HepG2 (cell line): ENCODE data around the gene HOXA9. TPM values are rescaled to one million over a fixed set of nuclear protein-coding genes. Genes with fewer than 3 reads are reported as not detected.

Experiments
- ATAC-seq: fragments of 200-7000 bp; cut with Tn5 transposase; 3 replicates; pipeline ENCODE4 v1.9.1; 2020; ENCODE audit warnings: mild to moderate bottlenecking, moderate library complexity
- BruUV-seq: library from RNA; stranded (reverse); fragments of 400-500 nt; replicated peaks from 2 replicates; lab custom pipeline; 2021; lab: Mats Ljungman, UMichigan
- CTCF ChIA-PET: fragments of 300-600 bp; formaldehyde crosslinking; extraction: SDS; loops from one replicate; lab custom pipeline; 2021; ENCODE audit warnings: low total read pairs, inconsistent platforms, low intra/inter-chr PET ratio; lab: Yijun Ruan, JAX
- POLR2A ChIA-PET: fragments of 350-600 bp; sonication (Branson Sonifier 250); formaldehyde crosslinking; loops from one replicate; lab custom pipeline; 2020; ENCODE audit warnings: antibody characterized with exemption, inconsistent platforms; lab: Yijun Ruan, JAX
- DNase-seq: peaks from one replicate; pipeline ENCODE4 v3.0.0-alpha.2; 2015; ENCODE audit warnings: low spot score
- FAIRE-seq: peaks from 3 replicates; lab custom pipeline; 2011; peaks lifted over from hg19 to GRCh38; lab: Jason Lieb, UNC
- H2AFZ ChIP-seq: one replicate; pipeline ENCODE4 v1.6.1; 2011; ENCODE audit warnings: low read length, inconsistent platforms
- H3K27ac ChIP-seq: fragments of 300-600 bp; 3 replicates; pipeline ENCODE4 v1.8.0; 2011; ENCODE audit warnings: mixed run types, mild to moderate bottlenecking, mixed read lengths, low read length, inconsistent platforms; ENCODE audit not compliant: insufficient read depth; ENCODE audit errors: extremely low read length
- H3K27me3 ChIP-seq, 2 experiments: fragments of 200-600 bp in 1 of 2; 2 replicates in 1 of 2; 3 replicates in 1 of 2; pipeline versions ENCODE4 v1.6.0 to v1.8.0; 2011; ENCODE audit warnings: low read length in 2 of 2, mild to moderate bottlenecking in 2 of 2, moderate library complexity in 2 of 2, inconsistent platforms in 1 of 2; ENCODE audit not compliant: insufficient read depth in 2 of 2, control insufficient read depth in 1 of 2
- H3K36me3 ChIP-seq, 2 experiments: fragments of 200-600 bp in 1 of 2; replicated peaks in 1 of 2; 2 replicates in 1 of 2; 3 replicates in 1 of 2; pipeline versions ENCODE4 v1.5.1 to v1.8.0; 2011; ENCODE audit warnings: low read length in 2 of 2, inconsistent platforms in 1 of 2; ENCODE audit not compliant: insufficient read depth in 2 of 2, control insufficient read depth in 1 of 2
- H3K4me1 ChIP-seq: 2 replicates; pipeline ENCODE4 v1.5.1; 2012; ENCODE audit warnings: low read length, inconsistent platforms; ENCODE audit not compliant: insufficient read depth
- H3K4me2 ChIP-seq: 2 replicates; pipeline ENCODE4 v1.6.0; 2011; ENCODE audit warnings: low read depth, low read length, inconsistent platforms
- H3K4me3 ChIP-seq, 3 experiments: fragments of 200-600 bp in 1 of 3; sonication (generic), shearing (Covaris generic) in 1 of 3; replicated peaks in 1 of 3; 2 replicates each; pipeline ENCODE4 v1.5.1; 2011 to 2016; ENCODE audit warnings: low read length in 3 of 3, inconsistent platforms in 2 of 3, low read depth in 2 of 3, mild to moderate bottlenecking in 2 of 3, control low read depth in 1 of 3, mixed read lengths in 1 of 3; ENCODE audit not compliant: insufficient read depth in 1 of 3
- H3K79me2 ChIP-seq: one replicate; pipeline ENCODE4 v1.6.1; 2011; ENCODE audit warnings: low read length, inconsistent platforms; ENCODE audit not compliant: insufficient read depth
- H3K9ac ChIP-seq: 2 replicates; pipeline ENCODE4 v1.6.0; 2011; ENCODE audit warnings: mild to moderate bottlenecking, low read depth, low read length, inconsistent platforms; ENCODE audit not compliant: insufficient read depth
- H3K9me3 ChIP-seq: 2 replicates; pipeline ENCODE4 v1.5.1; 2012; ENCODE audit warnings: mild to moderate bottlenecking, low read length
- H4K20me1 ChIP-seq: 2 replicates; pipeline ENCODE4 v1.6.0; 2011; ENCODE audit warnings: inconsistent platforms, mild to moderate bottlenecking, low read length, moderate library complexity; ENCODE audit not compliant: insufficient read depth
- FOXP1 ChIP-seq, 2 experiments: fragments of 450-650 bp in 1 of 2; IDR thresholded peaks; 2 replicates each; pipeline ENCODE4 v1.6.1; 2017 to 2018; ENCODE audit warnings: antibody characterized with exemption in 1 of 2
- HCFC1 ChIP-seq: fragments of 150-350 bp; IDR thresholded peaks from 2 replicates; pipeline ENCODE4 v1.6.1; 2014; ENCODE audit warnings: low read depth, low read length
- HNRNPL ChIP-seq: fragments of 200-400 bp; formaldehyde crosslinking; IDR thresholded peaks from 2 replicates; pipeline ENCODE4 v1.6.1; 2017; ENCODE audit warnings: mild to moderate bottlenecking, low read depth, low read length
- MED1 ChIP-seq: sonication (generic); formaldehyde crosslinking; IDR thresholded peaks from 2 replicates; pipeline ENCODE4 v1.4.0; 2020; ENCODE audit warnings: missing genetic modification reagents
- NCOA5 ChIP-seq: sonication (generic); formaldehyde crosslinking; IDR thresholded peaks from 2 replicates; pipeline ENCODE4 v1.4.0; 2020; ENCODE audit warnings: missing genetic modification reagents
- RFXAP ChIP-seq: sonication (generic); formaldehyde crosslinking; IDR thresholded peaks from 2 replicates; pipeline ENCODE4 v1.4.0; 2020; ENCODE audit warnings: missing genetic modification reagents, borderline replicate concordance
- TBX3 ChIP-seq: fragments of 450-650 bp; IDR thresholded peaks from 2 replicates; pipeline ENCODE4 v1.6.1; 2017; ENCODE audit warnings: antibody characterized with exemption, mild to moderate bottlenecking, inconsistent platforms, borderline replicate concordance
- ZBTB1 ChIP-seq: sonication (generic); formaldehyde crosslinking; IDR thresholded peaks from 2 replicates; pipeline ENCODE4 v1.4.0; 2020; ENCODE audit warnings: missing genetic modification reagents, borderline replicate concordance
- ZFP1 ChIP-seq: IDR thresholded peaks from 2 replicates; pipeline ENCODE4 v1.6.1; 2016
- ZFP62 ChIP-seq: sonication (generic); formaldehyde crosslinking; IDR thresholded peaks from 2 replicates; pipeline ENCODE4 v1.4.0; 2020; ENCODE audit warnings: missing genetic modification reagents
- ZFP90 ChIP-seq: sonication (generic); formaldehyde crosslinking; IDR thresholded peaks from 2 replicates; pipeline ENCODE4 v1.8.0; 2022; ENCODE audit warnings: missing genetic modification reagents, mild to moderate bottlenecking, inconsistent platforms, borderline replicate concordance
- ZMYM2 ChIP-seq: sonication (generic); formaldehyde crosslinking; IDR thresholded peaks from 2 replicates; pipeline ENCODE4 v1.8.0; 2022; ENCODE audit warnings: mild to moderate bottlenecking, missing genetic modification reagents
- ZNF253 ChIP-seq: sonication (generic); formaldehyde crosslinking; IDR thresholded peaks from 2 replicates; pipeline ENCODE4 v1.8.0; 2022; ENCODE audit warnings: mild to moderate bottlenecking, missing genetic modification reagents, borderline replicate concordance
- ZNF256 ChIP-seq: sonication (generic); formaldehyde crosslinking; conservative IDR thresholded peaks from 2 replicates; pipeline ENCODE4 v1.4.0; 2020; ENCODE audit warnings: missing genetic modification reagents
- ZNF33B ChIP-seq: sonication (generic); formaldehyde crosslinking; IDR thresholded peaks from 2 replicates; pipeline ENCODE4 v1.5.1; 2020; ENCODE audit warnings: mild to moderate bottlenecking, missing genetic modification reagents
- ZNF550 ChIP-seq: sonication (generic); formaldehyde crosslinking; IDR thresholded peaks from 2 replicates; pipeline ENCODE4 v1.4.0; 2020; ENCODE audit warnings: mild to moderate bottlenecking, missing genetic modification reagents, borderline replicate concordance
- ZNF570 ChIP-seq: sonication (generic); formaldehyde crosslinking; IDR thresholded peaks from 2 replicates; pipeline ENCODE4 v1.4.0; 2020; ENCODE audit warnings: mild to moderate bottlenecking, missing genetic modification reagents, borderline replicate concordance
- ZNF891 ChIP-seq: sonication (generic); formaldehyde crosslinking; IDR thresholded peaks from 2 replicates; pipeline ENCODE4 v1.5.0; 2020; ENCODE audit warnings: mild to moderate bottlenecking, missing genetic modification reagents
- WGBS: methylation state at CpG from one replicate; pipeline ENCODE4 v1.1.6; 2017; ENCODE audit warnings: low lambda C conversion rate; 5-methylcytosine and 5-hydroxymethylcytosine counted together
- in situ Hi-C: cut with HindIII; loops from 2 replicates; pipeline ENCODE4 v1.10.0; 2017; ENCODE audit warnings: low pct_unique_long_range_greater_than_20kb; ENCODE audit not compliant: extremely low pct_ligation_motif_present
- intact Hi-C: fragments of 100-400 bp; cut with micrococcal nuclease; formaldehyde crosslinking; loops from one replicate; pipeline ENCODE4 v1.10.0; 2022; ENCODE audit not compliant: unreplicated experiment
- polyA plus RNA-seq, 8 experiments: library from polyadenylated mRNA; depleted of rRNA in 3 of 8; stranded (reverse) in 7 of 8; unstranded in 1 of 8; fragments of >200 nt; fragmentation: Illumina TruSeq in 4 of 8; extraction: Trizol in 4 of 8; gene quantifications; 2 replicates each; pipeline versions ENCODE4 v1.2.1 to v1.2.3, GENCODE V29; 2011 to 2016; ENCODE audit warnings: low read depth in 4 of 8, missing spikeins in 1 of 8, mixed read lengths in 1 of 8; ENCODE audit not compliant: insufficient read depth in 1 of 8
- total RNA-seq, 5 experiments: library from RNA; depleted of rRNA; stranded (reverse); fragments of >200 nt; fragmentation: Illumina TruSeq; extraction: Trizol; gene quantifications; 2 replicates each; pipeline ENCODE4 v1.2.3, GENCODE V29; 2016; ENCODE audit warnings: low read depth in 1 of 5
- TF ChIP-seq, protein P1 (sequence below): sonication (generic); formaldehyde crosslinking; IDR thresholded peaks from 2 replicates; pipeline ENCODE4 v1.4.0; 2020; ENCODE audit warnings: mild to moderate bottlenecking, missing genetic modification reagents, borderline replicate concordance
- TF ChIP-seq, protein P2 (sequence below): sonication (generic); formaldehyde crosslinking; IDR thresholded peaks from 2 replicates; pipeline ENCODE4 v1.8.0; 2022; ENCODE audit warnings: mild to moderate bottlenecking, missing genetic modification reagents, moderate library complexity

Gene HOXA9
- total and polyA plus RNA-seq, 2 of the 13 experiments (the other 11 are each of a cell fraction or from before 2014, with no cell fraction given) = not detected

DNA sequence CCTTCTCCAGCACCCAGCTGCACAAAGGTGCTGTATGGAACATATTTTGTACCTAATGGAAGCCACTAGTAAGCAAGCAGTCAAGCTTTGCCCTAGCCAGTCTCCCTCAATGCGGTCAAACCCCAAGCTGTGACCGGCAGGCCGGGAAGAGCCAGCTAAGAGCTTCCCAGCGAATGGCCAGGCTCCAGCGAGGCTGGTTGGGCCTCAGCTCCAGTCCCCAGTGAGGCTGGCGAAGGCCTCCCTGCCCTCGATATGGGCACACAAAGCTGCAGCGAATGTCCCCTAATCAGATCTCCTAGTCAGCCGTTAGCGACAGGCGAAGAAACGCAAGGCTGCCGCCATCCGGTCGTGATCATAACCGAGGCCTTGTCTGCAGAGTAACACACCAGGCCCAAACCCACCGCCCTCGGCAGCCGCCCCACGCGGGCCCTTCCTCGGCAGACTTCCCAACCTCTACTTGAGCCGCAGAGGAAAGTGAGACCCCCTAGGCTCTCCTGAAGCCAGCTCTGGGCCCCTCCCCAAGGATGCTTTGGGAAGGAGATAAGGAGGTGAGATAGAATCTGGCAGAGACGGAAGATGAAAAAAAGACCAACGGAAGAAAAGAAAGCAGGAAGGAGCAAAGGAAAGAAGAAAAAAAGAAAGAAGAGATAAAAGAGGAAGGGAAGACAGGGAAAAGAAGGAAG is 3.1 kb upstream of the HOXA9 start:
- Histone ChIP-seq H2AFZ (no peak overlapping the region), H4K20me1 (no peaks in the 10 kb centered on the region), H3K4me2 (no peak overlapping the region), H3K36me3 (no peaks in the 10 kb centered on the region), H3K4me3 (no peak overlapping the region), H3K27ac (no peak overlapping the region), H3K79me2 (no peaks in the 10 kb centered on the region), H3K9me3 (no peaks in the 10 kb centered on the region)
- WGBS = 82% methylated on average over 20 of the region's 25 CpGs
- in situ Hi-C loops = loop anchor here (25.0 kb wide), 1 partner anchor 1081 kb away; no protein-coding TSS in a partner anchor
- no TSS peak for BruUV-seq
- ATAC-seq (no peak), FAIRE-seq (no peak), DNase-seq (no peak)
- POLR2A ChIA-PET = no interaction called here
- TF ChIP-seq ZBTB1 (no peak), HNRNPL (no peak), HCFC1 (no peak), MED1 (CRISPR knock-in tag) (no peak), ZNF550 (no peak), FOXP1 (IDR thresholded peaks at IDR 0.05) (no peak), FOXP1 (CRISPR knock-in tag; IDR thresholded peaks at IDR 0.05) (no peak), ZNF570 (no peak), ZNF253 (no peak), ZNF33B (CRISPR knock-in tag) (no peak), RFXAP (no peak), ZNF891 (CRISPR knock-in tag) (no peak), ZFP90 (CRISPR knock-in tag) (no peak), ZFP1 (CRISPR knock-in tag) (no peak), ZNF256 (CRISPR knock-in tag) (no peak), TBX3 (no peak), ZFP62 (CRISPR knock-in tag) (no peak), ZMYM2 (no peak), NCOA5 (no peak)
- TF ChIP-seq, protein P1, sequence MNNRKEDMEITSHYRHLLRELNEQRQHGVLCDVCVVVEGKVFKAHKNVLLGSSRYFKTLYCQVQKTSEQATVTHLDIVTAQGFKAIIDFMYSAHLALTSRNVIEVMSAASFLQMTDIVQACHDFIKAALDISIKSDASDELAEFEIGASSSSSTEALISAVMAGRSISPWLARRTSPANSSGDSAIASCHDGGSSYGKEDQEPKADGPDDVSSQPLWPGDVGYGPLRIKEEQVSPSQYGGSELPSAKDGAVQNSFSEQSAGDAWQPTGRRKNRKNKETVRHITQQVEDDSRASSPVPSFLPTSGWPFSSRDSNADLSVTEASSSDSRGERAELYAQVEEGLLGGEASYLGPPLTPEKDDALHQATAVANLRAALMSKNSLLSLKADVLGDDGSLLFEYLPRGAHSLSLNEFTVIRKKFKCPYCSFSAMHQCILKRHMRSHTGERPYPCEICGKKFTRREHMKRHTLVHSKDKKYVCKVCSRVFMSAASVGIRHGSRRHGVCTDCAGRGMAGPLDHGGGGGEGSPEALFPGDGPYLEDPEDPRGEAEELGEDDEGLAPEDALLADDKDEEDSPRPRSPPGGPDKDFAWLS (CRISPR knock-in tag) = no peak
- TF ChIP-seq, protein P2, sequence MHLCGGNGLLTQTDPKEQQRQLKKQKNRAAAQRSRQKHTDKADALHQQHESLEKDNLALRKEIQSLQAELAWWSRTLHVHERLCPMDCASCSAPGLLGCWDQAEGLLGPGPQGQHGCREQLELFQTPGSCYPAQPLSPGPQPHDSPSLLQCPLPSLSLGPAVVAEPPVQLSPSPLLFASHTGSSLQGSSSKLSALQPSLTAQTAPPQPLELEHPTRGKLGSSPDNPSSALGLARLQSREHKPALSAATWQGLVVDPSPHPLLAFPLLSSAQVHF (CRISPR knock-in tag) = no peak
- TF ChIP-seq, all 625 proteins: peak for 0
- peaks cover 2 to 65% of the 10 kb centered on the region in 2 experiments for H3K27me3 ChIP-seq
- CTCF ChIA-PET = no interaction called here
- intact Hi-C loops = no loop called here
- peaks cover 18% of the 10 kb centered on the region for H3K4me1 ChIP-seq
- H3K9ac ChIP-seq = no peak overlapping the region
